Effector memory CD8-positive, alpha-beta T cell (primary cell): ENCODE measurements around the gene U2AF1L4.
A peak's percentile ranks its signal among the peaks of the same experiment; 100 is the strongest.

Source experiments
- ATAC-seq: fragments of 150-1000 bp; cut with Tn5 transposase; replicated peaks from 2 replicates; pipeline ENCODE4 v1.10.0; 2021; ENCODE audit warnings: mild to moderate bottlenecking, moderate library complexity
- DNase-seq, 3 experiments: peaks; one replicate each; pipeline ENCODE4 v3.0.0; 2021
- H3K27ac Mint-ChIP-seq, 2 donors: one replicate each; pipeline ENCODE4 v1.8.0; 2022; ENCODE audit warnings: mild to moderate bottlenecking in 2 of 2, mixed read lengths in 2 of 2, moderate library complexity in 2 of 2
- H3K27me3 Mint-ChIP-seq, 2 donors: one replicate each; pipeline ENCODE4 v1.8.0; 2022; ENCODE audit warnings: mixed read lengths in 2 of 2
- H3K36me3 Mint-ChIP-seq: one replicate; pipeline ENCODE4 v1.8.0; 2022; ENCODE audit warnings: mild to moderate bottlenecking, moderate library complexity, mixed read lengths; ENCODE audit not compliant: insufficient read depth
- H3K4me1 Mint-ChIP-seq, 2 donors: one replicate each; pipeline ENCODE4 v1.8.0; 2022; ENCODE audit warnings: low read depth in 2 of 2, mixed read lengths in 2 of 2
- H3K4me3 Mint-ChIP-seq, 2 donors: one replicate each; pipeline ENCODE4 v1.8.0; 2022; ENCODE audit warnings: mild to moderate bottlenecking in 2 of 2, mixed read lengths in 2 of 2, moderate library complexity in 2 of 2
- H3K9me3 Mint-ChIP-seq, 2 donors: one replicate each; pipeline ENCODE4 v1.8.0; 2022; ENCODE audit warnings: mixed read lengths in 2 of 2

The U2AF1L4 gene

GRCh38 chr19:35748106-35749020 lies 3.1 kb upstream of the U2AF1L4 start, which contains the start of gene LIN37:
LIN37 (plus strand) TSS chr19:35748576; CDS start chr19:35748725, 149 bp downstream.
- Mint-ChIP-seq H3K4me1 (peaks cover 39 to 40% of the 10 kb centered on the region in 2 donors), H3K27ac (peak within 1 kb of the TSS; percentile 94 to 95), H3K36me3 (peaks cover 29% of the 10 kb centered on the region), H3K27me3 (no peaks in the 10 kb centered on the region), H3K4me3 (peak within 1 kb of the TSS; percentile 98 to 99), H3K9me3 (no peaks in the 10 kb centered on the region)
- DNase-seq (peak; percentile 97 to 99 (median 98)), ATAC-seq (peak; percentile 72)

- Mint-ChIP-seq H3K9me3 (no peaks in the 10 kb centered on the region), H3K36me3 (peaks cover 26% of the 10 kb centered on the region), H3K4me1 (peaks cover 52% of the 10 kb centered on the region in 2 donors), H3K4me3 (peak overlapping the region; percentile 86 to 94), H3K27ac (peak overlapping the region in 1 of 2 donors; percentile 98), H3K27me3 (no peaks in the 10 kb centered on the region)
- ATAC-seq (no peak), DNase-seq (no peak)
Observed at GRCh38 chr19:35746531-35746930, 1.3 kb upstream of the U2AF1L4 start.

GRCh38 chr19:35746087-35746462 lies 857 bp upstream of the U2AF1L4 start:
- Mint-ChIP-seq H3K4me3 (peak overlapping the region; percentile 86 to 94), H3K36me3 (peaks cover 26% of the 10 kb centered on the region), H3K27ac (peak overlapping the region in 1 of 2 donors; percentile 98), H3K4me1 (peaks cover 52% of the 10 kb centered on the region in 2 donors), H3K27me3 (no peaks in the 10 kb centered on the region), H3K9me3 (no peaks in the 10 kb centered on the region)
- ATAC-seq: no peak
- no peak for DNase-seq

GRCh38 chr19:35744430-35745327 lies 539 bp downstream of the U2AF1L4 start:
- H3K27me3 Mint-ChIP-seq: no peaks in the 10 kb centered on the region
- H3K9me3 Mint-ChIP-seq: no peaks in the 10 kb centered on the region
- H3K4me1 Mint-ChIP-seq: peaks cover 58 to 59% of the 10 kb centered on the region in 2 donors
- H3K27ac Mint-ChIP-seq: peak overlapping the region; percentile 98 to 99
- H3K36me3 Mint-ChIP-seq: peaks cover 32% of the 10 kb centered on the region
- ATAC-seq (peak; percentile 58), DNase-seq (peak; percentile 91 to 93 (median 92))
- peak overlapping the region; percentile 86 to 94 for H3K4me3 Mint-ChIP-seq

GRCh38 chr19:35743640-35744429 lies 1.4 kb downstream of the U2AF1L4 start:
- peak overlapping the region; percentile 86 to 94 for H3K4me3 Mint-ChIP-seq
- H3K36me3 Mint-ChIP-seq: peaks cover 36% of the 10 kb centered on the region
- H3K27ac Mint-ChIP-seq: peak overlapping the region in 1 of 2 donors; percentile 98
- H3K27me3 Mint-ChIP-seq: no peaks in the 10 kb centered on the region
- ATAC-seq (no peak), DNase-seq (no peak)
- no peaks in the 10 kb centered on the region for H3K9me3 Mint-ChIP-seq
- H3K4me1 Mint-ChIP-seq: peaks cover 54 to 57% of the 10 kb centered on the region in 2 donors

- peak; percentile 52 to 55 (median 53) for DNase-seq
- Mint-ChIP-seq H3K27ac (peak within 1 kb of the TSS; percentile 87 to 93), H3K4me3 (peak within 1 kb of the TSS; percentile 86 to 94), H3K9me3 (no peaks in the 10 kb centered on the region), H3K4me1 (peaks cover 45 to 49% of the 10 kb centered on the region in 2 donors), H3K36me3 (peaks cover 40% of the 10 kb centered on the region), H3K27me3 (no peaks in the 10 kb centered on the region)
- ATAC-seq: peak; percentile 2
Observed at GRCh38 chr19:35742121-35742724, 3.0 kb downstream of the U2AF1L4 start, which contains the start of gene IGFLR1. IGFLR1 (minus strand) TSS chr19:35742452; CDS start chr19:35741180, 1,272 bp downstream.

GRCh38 chr19:35741203-35741515 lies 4.1 kb downstream of the U2AF1L4 start:
- Mint-ChIP-seq H3K9me3 (no peaks in the 10 kb centered on the region), H3K27me3 (no peaks in the 10 kb centered on the region), H3K27ac (peak overlapping the region; percentile 22 to 93), H3K4me1 (peaks cover 39 to 46% of the 10 kb centered on the region in 2 donors), H3K36me3 (peaks cover 45% of the 10 kb centered on the region), H3K4me3 (peak overlapping the region; percentile 86 to 94)
- ATAC-seq: no peak
- no peak for DNase-seq

- Mint-ChIP-seq H3K4me1 (peaks cover 34 to 44% of the 10 kb centered on the region in 2 donors), H3K36me3 (peaks cover 47% of the 10 kb centered on the region), H3K27ac (peak overlapping the region; percentile 22 to 93), H3K27me3 (no peaks in the 10 kb centered on the region), H3K4me3 (peak overlapping the region; percentile 86 to 94), H3K9me3 (no peaks in the 10 kb centered on the region)
- ATAC-seq (peak; percentile 63), DNase-seq (peak; percentile 91 to 94 (median 91))
Observed at GRCh38 chr19:35740423-35741202, 4.6 kb downstream of the U2AF1L4 start.

- ATAC-seq: peak; percentile 7
- peaks cover 47% of the 10 kb centered on the region for H3K36me3 Mint-ChIP-seq
Observed at GRCh38 chr19:35740108-35740422, 5.2 kb downstream of the U2AF1L4 start.

GRCh38 chr19:35739275-35740107 lies 5.7 kb downstream of the U2AF1L4 start:
- Mint-ChIP-seq H3K4me1 (peaks cover 28 to 38% of the 10 kb centered on the region in 2 donors), H3K27me3 (no peaks in the 10 kb centered on the region), H3K4me3 (peak overlapping the region; percentile 44 to 86), H3K9me3 (no peaks in the 10 kb centered on the region), H3K27ac (no peak overlapping the region), H3K36me3 (peaks cover 46% of the 10 kb centered on the region)
- DNase-seq (no peak), ATAC-seq (no peak)

More at GRCh38 chr19:35740108-35740422, 5.2 kb downstream of the U2AF1L4 start:
- H3K4me3 Mint-ChIP-seq: peak overlapping the region; percentile 86 to 94
- no peaks in the 10 kb centered on the region for H3K9me3 Mint-ChIP-seq
- H3K27me3 Mint-ChIP-seq: no peaks in the 10 kb centered on the region
- no peak for DNase-seq
- peak overlapping the region in 1 of 2 donors; percentile 93 for H3K27ac Mint-ChIP-seq
- H3K4me1 Mint-ChIP-seq: peaks cover 30 to 41% of the 10 kb centered on the region in 2 donors

GRCh38 chr19:35738887-35739229 lies 6.4 kb downstream of the U2AF1L4 start:
- Mint-ChIP-seq H3K4me1 (peaks cover 27 to 37% of the 10 kb centered on the region in 2 donors), H3K4me3 (peak overlapping the region; percentile 25 to 44), H3K27ac (no peak overlapping the region), H3K27me3 (no peaks in the 10 kb centered on the region), H3K36me3 (peaks cover 47% of the 10 kb centered on the region), H3K9me3 (no peaks in the 10 kb centered on the region)
- DNase-seq (no peak), ATAC-seq (no peak)
